LoVo (cell line): ENCODE measurements around the gene ZNF717.
"Not testable (repeated sequence)": the region's sequence is repeated elsewhere in the genome, so short reads cannot be mapped to it uniquely, and the experiment has no call there.

Source experiments
- DNase-seq: peaks from one replicate; pipeline ENCODE4 v3.0.0-alpha.2; 2016; ENCODE audit warnings: low spot score

ZNF717 gene

GRCh38 chr3:75785081-75785755 lies at the start of gene ZNF717:
TSS of gene ZNF717 (minus strand) at chr3:75785549. CDS start at chr3:75783362, 2,187 bp downstream.
- DNase-seq, result not testable (repeated sequence)

GRCh38 chr3:75831076-75831475 lies 45.7 kb upstream of the ZNF717 start:
- not testable (repeated sequence) for DNase-seq

- not testable (repeated sequence) for DNase-seq
Measured at GRCh38 chr3:75818019-75818418, 32.7 kb upstream of the ZNF717 start.

- not testable (repeated sequence) for DNase-seq
Measured at GRCh38 chr3:75816287-75817180, 31.2 kb upstream of the ZNF717 start.

- DNase-seq, result no peak
Measured at GRCh38 chr3:75814797-75815196, 29.4 kb upstream of the ZNF717 start.

- DNase-seq, result no peak
Measured at GRCh38 chr3:75782506-75782905, 2.8 kb downstream of the ZNF717 start.

- DNase-seq, result no peak
Measured at GRCh38 chr3:75781079-75781745, 4.1 kb downstream of the ZNF717 start.

GRCh38 chr3:75777742-75778141 lies 7.6 kb downstream of the ZNF717 start:
- not testable (repeated sequence) for DNase-seq

- not testable (repeated sequence) for DNase-seq
Measured at GRCh38 chr3:75771631-75772030, 13.7 kb downstream of the ZNF717 start.

- no peak for DNase-seq
Measured at GRCh38 chr3:75768303-75769017, 16.9 kb downstream of the ZNF717 start.

- DNase-seq, result no peak
Measured at GRCh38 chr3:75737831-75738493, 47.4 kb downstream of the ZNF717 start.

GRCh38 chr3:75727985-75728384 lies 57.4 kb downstream of the ZNF717 start:
- DNase-seq, result no peak

- no peak for DNase-seq
Measured at GRCh38 chr3:75692061-75692460, 93.3 kb downstream of the ZNF717 start.

- DNase-seq, result no peak
Measured at GRCh38 chr3:75687323-75687722, 98.0 kb downstream of the ZNF717 start.
